Skeletal muscle cell (primary cell): ENCODE results near the gene NEBL.

ENCODE experiments used
- DNase-seq: peaks from one replicate; pipeline ENCODE4 v3.0.0-alpha.2; 2010; ENCODE audit warnings: low read depth
- H3K4me3 ChIP-seq: 2 replicates; pipeline ENCODE4 v1.5.1; 2011; ENCODE audit warnings: low read depth, mild to moderate bottlenecking, control low read depth, low read length, moderate library complexity

NEBL gene

DNA sequence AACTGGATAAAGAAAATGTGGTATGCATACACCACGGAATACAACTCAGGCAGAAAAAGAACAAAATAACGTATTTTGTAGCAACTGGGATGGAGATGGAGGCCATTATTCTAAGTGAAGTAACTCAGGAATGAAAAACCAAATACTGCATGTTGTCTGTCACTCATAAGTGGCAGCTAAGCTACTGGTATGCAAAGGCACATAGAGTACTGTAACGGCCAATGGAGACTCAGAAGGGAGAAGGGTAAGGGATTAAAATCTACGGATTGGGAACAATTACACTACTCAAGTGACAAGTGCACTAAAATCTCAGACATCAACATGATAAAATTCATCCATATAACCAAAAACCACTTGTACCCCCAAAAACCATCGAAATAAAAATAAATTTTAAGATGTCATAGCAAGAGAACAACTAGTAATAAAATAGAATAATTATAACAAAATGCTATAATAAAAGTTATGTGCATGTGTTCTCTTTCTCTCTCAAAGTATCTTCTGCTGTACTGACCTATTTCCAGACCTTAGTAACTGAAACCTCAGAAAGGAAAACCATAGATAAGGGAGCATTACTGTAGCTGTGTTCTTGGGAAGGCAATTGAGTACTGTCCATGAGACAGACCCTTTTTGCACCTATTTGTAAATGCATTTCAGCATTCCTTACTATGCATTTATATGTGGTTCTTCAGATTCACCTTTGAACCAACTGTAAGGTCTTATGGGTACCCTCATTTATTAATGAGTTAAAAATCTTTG lies 6.7 kb upstream of the NEBL start:
- no peak overlapping the region for H3K4me3 ChIP-seq
- no peak for DNase-seq

DNA sequence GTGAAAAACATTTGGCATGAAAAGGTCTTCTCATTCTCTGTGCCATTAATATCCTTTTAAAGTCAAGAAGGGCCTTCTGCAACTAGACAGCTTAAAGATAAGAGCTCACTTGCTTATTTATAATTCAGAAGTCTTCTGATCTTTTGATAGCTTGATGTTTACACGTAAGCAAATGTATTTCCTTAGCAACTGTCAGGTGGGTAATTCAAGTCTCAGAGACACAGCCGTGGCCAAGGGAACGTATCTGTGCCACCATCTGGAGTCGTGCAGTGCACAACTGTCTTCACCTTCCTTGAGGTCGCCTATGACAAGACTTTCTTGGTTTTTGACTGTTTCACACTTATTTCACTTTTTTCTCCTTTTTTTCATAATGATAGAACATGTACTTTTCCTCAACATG lies 4.0 kb upstream of the NEBL start:
- no peak for DNase-seq
- no peak overlapping the region for H3K4me3 ChIP-seq

DNA sequence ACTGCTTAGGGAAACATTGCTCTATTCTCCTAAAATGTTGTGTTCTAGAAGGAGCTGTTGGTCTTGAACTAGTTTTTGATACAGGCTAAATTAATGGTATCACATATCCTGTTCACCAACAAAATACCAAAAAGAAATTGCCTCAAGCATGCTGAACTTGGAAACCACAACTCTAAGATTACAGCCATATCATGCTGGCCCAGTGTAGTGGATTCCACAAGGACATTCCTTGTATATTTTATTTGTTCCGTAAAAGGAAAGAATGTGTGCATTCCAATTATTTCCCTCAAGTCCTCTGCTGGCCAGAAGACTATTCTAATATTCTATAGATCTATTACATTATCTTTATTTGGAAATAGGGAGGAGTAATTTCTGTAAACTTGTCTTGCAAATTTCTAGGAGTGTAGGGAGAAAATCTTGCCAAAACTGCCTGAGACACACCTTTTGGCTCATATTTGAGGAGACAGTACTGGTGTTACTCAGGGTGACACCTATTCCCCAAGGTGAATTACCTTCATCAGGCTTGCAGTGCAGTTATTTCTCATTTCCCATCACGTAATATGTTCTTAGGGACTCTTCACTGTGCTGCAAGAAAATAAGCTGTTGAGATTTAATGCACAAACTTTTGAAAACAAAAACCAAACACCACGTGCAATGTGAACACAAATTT lies 1.9 kb upstream of the NEBL start:
- H3K4me3 ChIP-seq = no peak overlapping the region
- DNase-seq = no peak

GRCh38 chr10:20893297-20893696 lies 3.8 kb downstream of the NEBL start:
- DNase-seq = no peak
- H3K4me3 ChIP-seq = no peak overlapping the region

DNA sequence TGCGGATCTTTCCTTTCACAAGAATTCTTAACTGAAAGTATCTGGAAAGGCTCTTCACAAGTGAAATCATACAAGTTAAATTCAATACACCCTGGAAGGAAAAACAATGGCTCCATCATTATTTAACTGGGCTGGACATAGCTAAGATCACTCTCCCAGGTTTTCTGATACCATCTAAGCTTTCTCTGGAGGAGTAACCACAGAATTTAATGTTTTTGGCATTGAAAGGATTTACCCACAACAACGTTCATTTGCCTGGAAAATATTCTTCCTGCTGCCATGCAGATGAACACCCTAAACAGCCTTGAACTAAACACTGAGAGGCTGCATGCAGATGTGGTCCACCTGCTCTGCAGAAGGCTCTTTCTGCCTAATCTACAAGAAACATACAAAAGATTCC lies 4.3 kb downstream of the NEBL start:
- no peak for DNase-seq
- H3K4me3 ChIP-seq = no peak overlapping the region

GRCh38 chr10:20892011-20892585 lies 5.0 kb downstream of the NEBL start:
- no peak overlapping the region for H3K4me3 ChIP-seq
- DNase-seq = no peak

DNA sequence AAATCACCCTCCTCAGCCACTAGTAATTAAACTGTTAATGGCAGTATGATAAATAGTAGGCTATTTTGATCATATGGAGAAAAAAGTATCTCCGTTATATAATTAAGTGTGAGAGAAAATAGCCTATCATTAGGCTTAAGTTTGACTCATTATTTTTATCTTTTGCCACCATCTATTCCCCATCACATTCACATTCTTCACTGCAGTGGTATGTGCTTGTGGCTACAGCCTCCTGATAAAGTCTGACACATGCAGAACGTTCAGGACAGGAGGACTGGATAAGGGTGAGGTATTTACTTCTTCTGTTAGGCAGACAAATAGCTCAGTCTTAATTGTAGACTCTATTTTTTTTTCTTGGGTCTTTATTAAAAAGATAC lies 5.8 kb downstream of the NEBL start:
- DNase-seq = peak; percentile 15
- no peak overlapping the region for H3K4me3 ChIP-seq

GRCh38 chr10:20890491-20891337 lies 6.4 kb downstream of the NEBL start:
- peak; percentile 36 for DNase-seq
- H3K4me3 ChIP-seq = no peak overlapping the region

DNA sequence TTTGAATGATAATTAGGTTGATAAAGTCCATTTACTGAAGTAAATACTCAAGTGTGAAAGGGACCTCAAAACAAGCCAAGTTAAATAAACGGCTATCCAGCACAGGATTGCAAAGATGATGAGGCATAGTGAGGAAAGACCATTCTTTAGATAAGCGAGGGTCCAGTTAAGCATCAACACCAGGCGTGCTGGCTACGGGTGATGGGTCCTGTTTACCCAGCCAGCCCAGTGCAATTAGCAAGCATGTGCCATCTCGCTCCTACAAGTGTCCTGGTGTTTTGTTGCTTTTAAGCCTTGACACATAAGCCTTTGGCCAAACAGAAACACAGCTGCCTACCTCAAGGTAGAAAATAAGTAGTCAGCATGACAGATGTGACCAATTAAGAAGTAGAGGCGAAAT lies 7.1 kb downstream of the NEBL start:
- no peak for DNase-seq
- no peak overlapping the region for H3K4me3 ChIP-seq

- no peak overlapping the region for H3K4me3 ChIP-seq
- no peak for DNase-seq
Measured at GRCh38 chr10:20888620-20889330, 8.3 kb downstream of the NEBL start.

DNA sequence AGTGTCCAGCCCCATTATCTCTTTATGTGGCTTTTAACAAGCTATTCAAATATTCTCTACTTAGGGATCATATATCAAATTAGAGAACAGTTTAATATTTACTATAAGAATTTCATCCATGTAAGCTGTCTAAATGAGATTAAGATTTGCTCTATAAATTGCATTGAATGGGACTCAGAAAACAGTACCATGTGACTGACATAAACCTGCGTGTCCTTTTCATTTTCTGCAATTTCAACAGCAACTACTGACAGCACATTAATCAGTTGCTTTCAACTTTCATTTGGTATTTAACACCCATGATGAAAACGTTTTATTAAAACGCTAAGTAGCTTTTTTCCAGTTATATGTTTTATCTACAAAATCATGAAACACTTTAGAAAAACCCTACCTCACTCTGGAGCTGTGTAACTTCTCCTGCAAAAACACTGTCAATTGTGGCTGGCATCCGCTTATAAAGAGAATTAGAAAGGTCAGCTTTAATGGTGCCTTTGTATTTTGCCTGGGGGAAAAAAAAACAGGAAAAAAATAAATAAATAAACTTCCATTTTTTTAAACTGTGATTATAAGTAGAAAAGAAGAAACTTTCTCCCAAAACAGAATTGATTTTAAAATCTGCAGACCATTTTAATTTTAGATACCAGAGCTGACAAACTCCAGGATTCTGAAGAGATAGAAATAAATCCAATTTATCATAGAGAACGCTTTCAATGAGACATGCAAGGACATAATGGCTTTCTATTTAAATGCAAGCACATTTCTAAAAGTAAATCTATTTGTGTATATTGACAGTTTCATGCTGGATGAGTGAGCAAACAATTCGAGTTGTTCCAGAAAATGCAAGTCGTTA lies 9.2 kb downstream of the NEBL start:
- H3K4me3 ChIP-seq = no peak overlapping the region
- DNase-seq = no peak

- no peak for DNase-seq
- H3K4me3 ChIP-seq = no peak overlapping the region
Measured at GRCh38 chr10:20885678-20886077, 11.4 kb downstream of the NEBL start.

- DNase-seq = no peak
- no peak overlapping the region for H3K4me3 ChIP-seq
Measured at GRCh38 chr10:20883552-20883951, 13.6 kb downstream of the NEBL start.

- DNase-seq = no peak
- H3K4me3 ChIP-seq = no peak overlapping the region
Measured at GRCh38 chr10:20882091-20882490, 15.0 kb downstream of the NEBL start.

DNA sequence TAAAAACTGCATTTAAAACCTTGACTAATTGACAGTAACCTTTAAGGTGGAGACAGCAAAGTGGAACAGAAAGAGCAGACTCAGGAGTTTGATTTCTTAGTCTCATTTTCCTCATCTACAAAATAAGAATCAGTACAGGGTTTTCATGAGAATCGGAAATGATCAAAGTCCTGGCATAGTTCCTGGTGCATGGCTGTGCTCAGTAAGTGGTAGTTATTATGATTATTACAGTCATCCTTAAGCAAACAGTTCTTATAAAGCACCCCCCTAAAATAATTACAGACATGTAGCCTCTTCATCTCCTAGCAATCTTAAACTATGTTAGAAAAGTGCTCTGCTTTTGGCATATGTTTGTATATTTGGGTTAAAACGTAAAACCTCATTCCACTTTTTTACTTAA lies 18.0 kb downstream of the NEBL start:
- H3K4me3 ChIP-seq = no peak overlapping the region
- no peak for DNase-seq

GRCh38 chr10:20877986-20878983 lies 18.8 kb downstream of the NEBL start:
- DNase-seq = no peak
- no peak overlapping the region for H3K4me3 ChIP-seq

GRCh38 chr10:20877554-20877953 lies 19.6 kb downstream of the NEBL start:
- no peak for DNase-seq
- no peak overlapping the region for H3K4me3 ChIP-seq

DNA sequence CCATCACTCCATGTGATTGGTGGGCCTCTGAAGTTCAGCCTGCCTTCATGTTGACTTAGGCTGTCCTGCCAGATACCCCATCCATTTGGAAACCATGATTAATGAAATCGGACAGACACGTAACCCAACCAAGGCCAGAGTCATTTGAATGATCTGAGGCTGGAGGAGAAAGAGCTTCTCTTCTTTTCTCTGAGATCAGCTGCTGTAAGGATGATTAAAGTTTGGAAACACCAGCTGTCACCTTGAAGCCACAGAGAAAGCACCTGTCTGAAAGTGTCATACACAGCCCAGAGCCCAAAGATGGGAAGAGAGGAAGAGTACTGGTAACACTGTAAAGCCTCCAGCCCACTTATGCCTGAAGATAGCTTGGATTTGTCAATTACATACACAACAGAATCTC lies 22.9 kb downstream of the NEBL start:
- no peak overlapping the region for H3K4me3 ChIP-seq
- no peak for DNase-seq
